Stimulated activated CD4-positive, alpha-beta T cell treated with anti-CD3 and anti-CD28 coated beads, Interleukin-4, amount 100 ng/mL, for 1 hour (primary cell): ENCODE measurements around the gene PPP3R1.

Experiments used
- DNase-seq: peaks from one replicate; pipeline ENCODE4 v3.0.0-alpha.2; 2020

PPP3R1 gene

DNA sequence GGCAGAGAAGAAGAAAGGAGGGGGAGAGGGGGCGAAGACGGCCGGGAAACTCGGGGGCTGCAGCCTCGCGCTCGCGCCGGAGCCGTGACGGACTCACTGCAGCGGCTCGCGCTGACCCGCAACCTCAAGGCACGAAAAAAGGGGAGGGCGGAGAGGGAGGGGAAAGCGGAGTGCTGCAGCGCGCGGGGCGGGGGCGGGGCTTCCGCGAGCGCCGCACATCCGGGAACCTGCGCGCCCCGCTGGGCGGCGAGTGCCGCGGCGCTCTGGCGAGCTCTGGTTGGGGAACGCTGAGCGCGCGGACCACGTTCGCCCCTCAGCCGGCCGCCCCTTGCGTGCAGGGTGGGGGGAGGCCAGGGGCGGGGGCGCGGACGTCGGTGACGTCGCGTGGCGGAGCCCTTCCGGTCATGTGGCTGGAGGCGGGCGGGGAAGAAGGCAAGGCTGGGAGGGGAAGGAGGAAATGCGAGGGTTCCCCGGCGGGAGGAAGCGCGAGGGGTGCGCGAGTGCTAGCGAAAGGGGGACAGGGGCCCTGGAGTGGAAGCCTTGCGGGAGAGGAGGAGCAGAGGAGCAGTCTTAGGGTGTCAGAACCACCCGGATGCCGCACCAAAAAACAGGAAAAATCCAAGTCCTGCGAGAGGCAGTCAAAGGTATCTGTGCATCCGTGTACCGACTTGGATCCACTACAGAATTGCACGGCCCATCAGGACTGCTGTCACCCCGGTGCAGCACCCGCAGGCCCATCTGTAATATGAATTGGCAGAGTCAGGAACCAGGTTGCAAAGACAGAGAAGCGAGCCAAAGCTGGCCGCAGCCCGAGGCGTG lies at the start of gene PPP3R1:
TSS of gene PPP3R1 (minus strand) at position 133 of the 819 bp plus-strand sequence. CDS start 405 bp downstream, outside the sequence.
- DNase-seq, result peak; percentile 93

DNA sequence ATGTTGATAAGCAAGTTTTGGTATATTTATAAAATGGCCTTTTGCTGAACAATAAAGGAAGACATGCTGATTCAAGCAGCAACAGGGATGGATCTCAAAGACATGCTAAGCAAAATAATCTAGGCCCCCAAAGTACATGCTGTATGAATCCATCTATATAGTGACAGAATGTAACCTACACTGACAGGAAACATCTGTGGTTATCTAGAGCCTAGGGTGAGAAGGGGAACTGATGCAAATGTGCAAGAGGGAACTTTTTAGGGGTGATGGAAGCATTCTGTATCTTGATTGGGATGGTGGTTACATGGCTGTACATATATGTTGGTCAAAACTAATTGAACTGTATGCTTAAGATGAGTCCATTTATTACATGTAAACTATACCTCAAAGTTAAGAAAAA lies 43.2 kb upstream of the PPP3R1 start:
- no peak for DNase-seq

GRCh38 chr2:68294913-68295312 lies 42.6 kb upstream of the PPP3R1 start:
- no peak for DNase-seq

- no peak for DNase-seq
These were observed 41.9 kb upstream of the PPP3R1 start for GRCh38 chr2:68294187-68294586.

DNA sequence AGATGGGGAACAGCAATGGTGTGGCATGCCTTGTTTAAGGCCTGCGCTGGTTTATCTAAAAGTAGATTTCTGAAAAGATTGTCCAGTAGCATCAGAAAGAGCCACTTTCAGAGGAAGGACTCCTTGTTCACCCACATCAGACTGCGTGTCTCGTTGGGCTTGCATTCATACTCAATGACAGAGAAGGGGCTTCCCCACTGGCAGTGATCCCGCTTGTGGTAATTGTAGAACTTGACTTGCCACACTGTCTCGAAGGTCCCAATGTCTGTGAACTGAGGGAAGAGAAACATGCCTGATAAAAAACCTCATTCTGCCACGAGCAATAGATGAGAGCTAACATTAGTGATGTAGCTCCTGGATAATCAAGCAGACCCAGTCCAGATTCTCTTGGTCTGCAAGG lies 41.4 kb upstream of the PPP3R1 start:
- DNase-seq, result no peak

GRCh38 chr2:68293024-68293423 lies 40.7 kb upstream of the PPP3R1 start:
- no peak for DNase-seq

- no peak for DNase-seq
These were observed 39.9 kb upstream of the PPP3R1 start for GRCh38 chr2:68292108-68292710.

DNA sequence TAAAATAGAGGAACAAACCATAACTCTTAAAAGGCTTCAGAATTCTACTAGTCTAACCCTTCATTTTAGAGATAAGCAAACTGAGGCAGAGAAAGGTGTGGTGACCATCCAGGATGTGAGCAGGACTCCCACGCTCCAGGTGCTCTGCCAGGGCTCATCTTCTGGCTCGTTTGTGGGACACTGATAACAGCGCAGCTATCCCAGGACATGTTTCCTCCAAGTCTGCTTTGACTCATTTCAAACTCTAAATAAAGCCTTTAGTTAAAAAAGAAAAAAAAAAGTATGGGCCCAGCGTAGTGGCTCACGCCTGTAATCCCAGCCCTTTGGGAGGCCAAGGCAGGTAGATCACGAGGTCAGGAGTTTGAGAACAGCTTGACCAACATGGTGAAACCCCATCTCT lies 39.0 kb upstream of the PPP3R1 start:
- DNase-seq, result no peak

- DNase-seq, result no peak
These were observed 38.6 kb upstream of the PPP3R1 start for GRCh38 chr2:68290901-68291300.

DNA sequence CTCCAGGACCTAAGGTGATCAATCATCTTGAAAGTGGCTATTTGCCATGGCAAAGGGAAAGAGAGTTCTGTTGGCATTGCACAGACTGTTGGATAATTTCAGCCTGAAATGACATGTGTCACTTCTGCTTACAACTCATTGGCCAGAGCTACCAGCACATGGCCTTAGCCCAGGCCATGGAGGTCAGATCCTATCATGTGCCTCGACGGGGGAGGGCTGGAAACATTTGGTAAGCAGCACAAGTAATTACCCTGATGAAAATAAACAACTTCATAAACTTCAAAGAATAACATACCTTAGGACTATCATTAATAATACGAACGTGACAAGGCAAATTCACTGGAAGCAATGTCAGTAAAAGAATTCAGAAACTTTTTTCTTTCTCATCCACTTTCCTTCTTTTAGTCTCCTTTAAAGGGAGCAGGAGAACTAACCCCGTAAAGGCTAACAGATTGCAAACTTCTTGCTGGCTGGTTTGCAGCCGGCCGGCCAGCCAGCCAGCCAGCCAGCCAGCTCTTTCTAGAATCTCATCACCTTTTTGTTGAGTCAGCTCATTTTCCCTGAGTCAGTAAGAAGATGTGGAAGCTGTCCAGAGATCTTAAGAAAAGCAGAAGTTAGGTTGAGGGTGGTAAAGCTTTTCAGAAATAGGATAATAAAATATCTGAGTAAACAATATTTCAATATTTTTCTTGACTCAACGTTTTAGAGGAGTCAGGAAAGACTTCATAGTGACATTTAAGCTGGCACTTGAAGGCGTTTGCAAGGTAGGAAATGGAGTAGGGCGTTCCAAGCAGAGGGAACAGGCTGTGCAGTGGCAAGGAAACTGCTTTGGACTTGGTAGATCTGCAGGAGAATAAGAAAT lies 35.5 kb upstream of the PPP3R1 start:
- no peak for DNase-seq

GRCh38 chr2:68284896-68285295 lies 32.6 kb upstream of the PPP3R1 start:
- no peak for DNase-seq

DNA sequence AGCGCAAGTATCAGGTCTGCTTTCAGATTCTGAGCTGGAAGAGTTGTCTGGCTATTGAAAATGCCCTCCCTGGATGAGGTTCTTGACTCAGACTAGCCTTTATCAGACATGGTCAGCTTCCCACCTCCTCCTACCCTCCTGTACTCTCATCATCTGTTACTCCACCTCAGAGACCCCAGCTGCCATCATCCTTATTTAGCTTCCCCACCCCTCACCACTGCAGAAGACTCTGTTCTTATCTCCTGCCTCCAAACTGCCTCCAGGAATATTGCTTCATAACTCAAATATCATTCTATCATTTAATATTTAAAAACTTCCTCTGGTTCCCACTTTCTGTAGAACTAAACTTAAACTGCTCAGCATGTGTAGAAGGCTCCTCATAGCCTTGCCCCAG lies 31.1 kb upstream of the PPP3R1 start:
- no peak for DNase-seq

- DNase-seq, result no peak
These were observed 30.6 kb upstream of the PPP3R1 start for GRCh38 chr2:68282811-68283418.

DNA sequence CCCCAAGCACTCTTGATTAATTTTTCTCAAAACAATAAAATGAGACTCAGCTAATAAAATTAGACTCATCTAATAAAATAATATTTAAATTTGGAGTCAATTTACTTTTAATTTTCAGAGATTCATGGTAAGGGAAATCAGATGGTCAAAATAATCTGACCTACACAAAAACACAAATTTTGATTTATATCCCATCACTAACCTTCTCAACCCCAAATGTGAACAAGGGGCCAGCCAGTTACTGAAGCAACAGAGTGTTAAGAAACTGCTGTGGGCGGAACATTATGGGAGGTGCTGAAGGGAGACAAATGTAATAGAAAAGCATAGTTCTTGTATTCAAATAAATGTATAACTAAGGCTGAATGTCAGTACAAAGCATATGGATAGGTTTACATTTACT lies 28.5 kb upstream of the PPP3R1 start:
- no peak for DNase-seq

- DNase-seq, result no peak
These were observed 28.0 kb upstream of the PPP3R1 start for GRCh38 chr2:68280348-68280747.

GRCh38 chr2:68279691-68280090 lies 27.4 kb upstream of the PPP3R1 start:
- DNase-seq, result no peak

GRCh38 chr2:68278169-68278568 lies 25.8 kb upstream of the PPP3R1 start:
- DNase-seq, result no peak

DNA sequence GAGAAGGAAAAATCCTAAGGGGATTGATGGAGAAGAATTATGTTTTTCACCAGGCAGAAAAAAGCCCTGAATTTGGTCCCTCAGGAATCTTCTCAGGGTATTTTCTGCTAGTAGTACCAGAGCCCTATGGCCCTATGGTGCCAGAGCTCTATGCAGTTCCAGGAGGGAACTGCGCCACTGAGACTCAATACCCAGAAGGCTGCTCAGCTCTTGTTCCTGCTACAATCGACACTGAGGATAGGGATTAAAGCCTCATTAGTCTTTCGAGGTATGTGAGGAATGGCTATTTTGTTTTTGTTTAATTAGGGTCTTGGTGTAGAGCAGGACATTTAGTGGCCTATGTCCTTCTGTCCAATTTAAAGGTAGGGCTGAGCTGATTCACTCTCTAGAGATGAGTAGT lies 21.7 kb upstream of the PPP3R1 start:
- no peak for DNase-seq

DNA sequence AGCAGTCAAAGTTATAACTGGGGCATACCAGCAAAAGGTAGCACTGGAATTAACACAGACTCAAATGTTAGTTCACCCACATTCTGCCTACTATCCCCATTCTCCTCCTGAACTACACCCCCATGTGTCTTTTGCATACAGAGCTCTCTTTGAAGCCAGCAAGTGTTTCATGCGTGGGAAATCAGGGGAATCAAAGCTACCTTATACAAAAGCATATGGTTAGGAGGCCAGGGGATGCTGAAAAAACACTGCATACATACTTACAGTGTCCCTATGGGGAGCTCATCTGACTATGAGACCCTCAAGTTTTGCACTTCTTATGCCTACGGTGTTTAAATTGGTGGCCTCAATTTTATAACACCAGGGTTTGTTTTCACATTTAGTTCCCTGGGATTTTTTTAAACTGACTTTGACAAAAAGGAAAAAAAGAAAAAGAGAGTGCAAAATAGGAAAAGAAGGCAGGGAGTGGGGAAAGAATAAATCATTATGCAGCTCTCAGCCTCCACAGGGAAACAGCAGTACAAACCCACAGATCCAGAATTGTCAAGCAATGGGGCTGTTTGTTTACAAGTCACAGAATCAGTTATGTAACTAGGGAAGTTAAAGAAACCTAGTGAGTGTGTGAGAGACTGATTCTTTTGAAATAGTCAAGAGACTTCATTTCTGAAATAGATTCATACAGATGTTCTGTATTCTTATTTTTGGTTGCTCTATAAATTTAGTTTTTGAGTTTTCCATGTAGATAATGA lies 20.1 kb upstream of the PPP3R1 start:
- no peak for DNase-seq

GRCh38 chr2:68266655-68267054 lies 14.3 kb upstream of the PPP3R1 start:
- DNase-seq, result no peak

DNA sequence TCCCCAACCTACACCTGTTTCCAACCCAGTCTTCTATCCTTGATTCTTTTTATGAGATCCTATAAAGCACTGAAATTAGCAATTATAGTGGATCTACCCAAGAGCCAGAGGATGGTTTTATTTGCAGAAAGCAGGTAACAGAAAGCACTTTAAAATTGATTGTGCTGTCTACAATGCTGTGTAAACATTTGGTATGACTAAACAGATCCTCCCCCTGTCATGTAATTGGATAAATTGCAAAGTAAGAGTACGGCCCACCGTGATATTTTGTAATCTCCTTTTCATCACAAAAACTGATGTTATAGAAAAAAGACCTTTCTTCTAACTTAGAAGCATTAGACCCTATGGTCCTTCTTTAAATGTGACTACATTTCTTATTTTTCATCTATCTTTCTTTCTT lies 11.3 kb upstream of the PPP3R1 start:
- DNase-seq, result no peak

DNA sequence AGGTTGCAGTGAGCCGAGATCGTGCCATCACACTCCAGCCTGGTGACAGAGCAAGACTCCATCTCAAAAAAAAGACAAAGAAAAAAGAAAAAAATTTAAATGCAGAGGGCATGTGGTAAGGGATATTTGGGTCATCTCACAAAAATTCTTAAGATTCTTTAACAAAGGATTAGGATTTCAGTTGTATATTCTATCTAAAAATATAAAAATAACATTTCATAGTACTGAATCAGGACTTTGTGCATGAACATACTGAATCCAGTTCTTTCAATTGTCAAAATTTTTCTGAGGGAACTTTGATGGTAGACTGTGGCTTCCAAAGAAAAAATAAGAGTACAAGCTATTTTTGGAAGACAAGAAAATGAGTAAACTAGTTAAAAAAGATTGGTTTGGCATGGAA lies 6.5 kb upstream of the PPP3R1 start:
- DNase-seq, result no peak

DNA sequence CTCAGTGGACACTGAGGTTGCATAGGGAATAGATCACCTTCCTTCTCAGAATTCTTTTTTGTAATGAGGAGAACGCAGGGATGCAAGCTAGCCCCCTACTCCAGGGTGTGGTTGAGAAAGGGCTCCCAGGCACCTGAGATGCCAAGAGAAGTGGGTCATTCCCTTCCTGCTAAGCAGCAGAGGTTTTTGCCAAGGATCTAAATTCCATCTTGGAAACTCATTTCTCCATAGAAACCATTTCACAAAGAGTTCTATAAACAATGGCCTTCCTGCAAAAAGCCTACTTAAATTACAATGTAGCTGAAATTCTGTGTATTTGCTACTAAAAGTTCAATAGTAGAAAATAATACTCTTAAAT lies 3.7 kb upstream of the PPP3R1 start:
- no peak for DNase-seq
